ENCODE data around the gene GFPT1.

DNA sequence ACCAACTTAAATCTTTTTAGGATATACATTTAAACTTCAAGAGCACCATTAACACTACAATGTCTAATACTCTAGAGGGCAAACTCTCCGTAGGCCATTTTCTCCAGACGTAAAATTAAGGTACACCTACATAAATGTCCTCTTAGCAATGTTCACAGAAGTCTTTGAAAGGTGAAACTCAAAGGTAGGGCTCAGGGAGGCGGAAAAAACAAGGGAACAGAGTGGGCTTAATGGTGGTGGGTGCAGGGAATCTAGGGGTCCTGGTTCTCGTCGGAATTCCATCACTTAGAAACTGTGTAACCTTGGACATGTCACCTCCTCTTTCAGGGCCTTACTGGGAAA lies 49.5 kb upstream of the GFPT1 start:
- TF ChIP-seq, protein P1, sequence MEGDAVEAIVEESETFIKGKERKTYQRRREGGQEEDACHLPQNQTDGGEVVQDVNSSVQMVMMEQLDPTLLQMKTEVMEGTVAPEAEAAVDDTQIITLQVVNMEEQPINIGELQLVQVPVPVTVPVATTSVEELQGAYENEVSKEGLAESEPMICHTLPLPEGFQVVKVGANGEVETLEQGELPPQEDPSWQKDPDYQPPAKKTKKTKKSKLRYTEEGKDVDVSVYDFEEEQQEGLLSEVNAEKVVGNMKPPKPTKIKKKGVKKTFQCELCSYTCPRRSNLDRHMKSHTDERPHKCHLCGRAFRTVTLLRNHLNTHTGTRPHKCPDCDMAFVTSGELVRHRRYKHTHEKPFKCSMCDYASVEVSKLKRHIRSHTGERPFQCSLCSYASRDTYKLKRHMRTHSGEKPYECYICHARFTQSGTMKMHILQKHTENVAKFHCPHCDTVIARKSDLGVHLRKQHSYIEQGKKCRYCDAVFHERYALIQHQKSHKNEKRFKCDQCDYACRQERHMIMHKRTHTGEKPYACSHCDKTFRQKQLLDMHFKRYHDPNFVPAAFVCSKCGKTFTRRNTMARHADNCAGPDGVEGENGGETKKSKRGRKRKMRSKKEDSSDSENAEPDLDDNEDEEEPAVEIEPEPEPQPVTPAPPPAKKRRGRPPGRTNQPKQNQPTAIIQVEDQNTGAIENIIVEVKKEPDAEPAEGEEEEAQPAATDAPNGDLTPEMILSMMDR (conservative IDR thresholded peaks at IDR 0.05 in 1 of 2, IDR thresholded peaks at IDR 0.05 in 1 of 2; ENCODE audit: low read depth in 1 of 2, low read length in 2 of 2) = no peak
- no peak for TF ChIP-seq EZH2 (IDR thresholded peaks at IDR 0.05; ENCODE audit: low read length, missing control alignments)

All from fibroblast of lung (primary cell).